T-helper 2 cell treated with Interferon-gamma antibody and Interleukin-4, amounts not matched to agents 5 μg/mL and 100 μg/mL, for 36 hours (primary cell): Measurements from ENCODE around the gene LOXHD1.
A peak's percentile ranks its signal among the peaks of the same experiment; 100 is the strongest.

Experiments used
- DNase-seq: peaks from one replicate; pipeline ENCODE4 v3.0.0; 2021; ENCODE audit warnings: low spot score
- H3K27ac Mint-ChIP-seq: one replicate; pipeline ENCODE4 v1.8.0; 2021; ENCODE audit warnings: mild to moderate bottlenecking, mixed read lengths
- H3K27me3 Mint-ChIP-seq: one replicate; pipeline ENCODE4 v1.8.0; 2021; ENCODE audit warnings: low read depth, mixed read lengths
- H3K36me3 Mint-ChIP-seq: one replicate; pipeline ENCODE4 v1.8.0; 2021; ENCODE audit warnings: low read depth, mixed read lengths
- H3K4me1 Mint-ChIP-seq: one replicate; pipeline ENCODE4 v1.8.0; 2021; ENCODE audit warnings: low read depth, mixed read lengths
- H3K4me3 Mint-ChIP-seq: one replicate; pipeline ENCODE4 v1.8.0; 2022; ENCODE audit warnings: mild to moderate bottlenecking, moderate library complexity, mixed read lengths
- H3K9me3 Mint-ChIP-seq: one replicate; pipeline ENCODE4 v1.8.0; 2021; ENCODE audit warnings: mixed read lengths

LOXHD1 gene

DNA sequence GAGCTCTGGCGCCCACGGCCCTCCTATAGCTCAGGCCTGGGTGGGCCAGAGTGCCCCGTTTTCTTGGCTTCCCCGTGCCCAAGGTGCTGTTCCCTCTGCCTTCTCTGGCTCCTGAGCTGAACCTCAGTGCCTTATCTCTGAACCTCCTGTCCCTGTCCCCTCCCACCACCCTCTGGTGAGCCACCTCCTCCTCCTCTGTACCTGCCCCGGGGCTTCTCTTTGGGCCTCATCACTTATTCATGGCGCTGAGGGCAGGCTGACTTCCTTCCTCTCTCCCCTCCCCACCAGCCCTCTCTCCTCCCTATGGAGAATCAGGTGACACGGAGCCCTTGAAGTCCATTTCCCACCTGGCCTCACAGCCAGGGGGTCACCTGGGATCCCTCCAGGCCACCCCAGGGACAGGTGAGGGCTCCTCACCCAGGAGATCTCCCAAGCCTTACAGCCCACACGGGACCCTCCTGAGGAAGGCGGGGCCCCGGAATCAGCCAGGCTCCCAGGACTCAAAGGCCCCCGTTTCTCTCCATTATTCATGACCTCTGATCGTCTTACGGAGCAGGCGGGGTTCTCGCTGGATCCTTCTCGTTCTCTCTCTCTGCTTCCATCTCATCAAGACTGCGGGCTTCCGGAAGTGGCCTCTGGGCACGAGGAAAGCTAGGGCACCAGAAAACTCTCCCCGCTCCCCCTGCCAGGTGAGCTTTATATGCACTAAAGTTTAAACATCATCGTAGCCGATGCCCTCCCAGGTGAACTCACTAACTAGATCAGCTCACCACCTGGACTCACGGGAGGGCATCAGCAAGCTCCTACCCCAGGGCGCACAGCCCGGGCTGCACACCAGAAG, at the start of gene LOXHD1:
Gene LOXHD1, minus strand, starts transcription at position 106 of the 841 bp plus-strand sequence. CDS start 187 bp downstream, outside the sequence.
- Mint-ChIP-seq H3K4me3 (no peak within 1 kb of the TSS), H3K9me3 (no peaks in the 10 kb centered on the region), H3K27ac (no peak within 1 kb of the TSS), H3K36me3 (no peaks in the 10 kb centered on the region), H3K4me1 (no peaks in the 10 kb centered on the region), H3K27me3 (peaks cover 6% of the 10 kb centered on the region)
- DNase-seq = no peak

DNA sequence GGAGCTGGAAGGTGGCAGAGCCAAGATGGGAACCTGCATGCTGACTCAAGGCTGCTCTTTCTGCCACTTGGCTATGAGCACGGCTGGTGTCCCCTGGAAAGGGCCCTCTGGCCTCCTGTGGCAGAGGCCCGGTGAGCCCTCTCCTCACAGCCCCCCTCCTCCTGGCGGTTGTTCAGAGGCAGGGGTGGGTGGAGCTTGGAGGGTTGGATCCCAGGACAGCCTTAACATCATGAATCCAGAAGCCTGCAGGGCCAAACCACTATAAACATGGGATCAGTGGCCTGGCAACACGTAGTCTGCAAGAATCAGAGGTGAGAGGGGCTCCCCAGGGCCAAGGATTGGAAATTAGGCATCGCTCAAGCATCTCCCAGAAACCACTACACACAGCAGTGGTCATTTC, 48.5 kb upstream of the LOXHD1 start:
- no peaks in the 10 kb centered on the region for H3K9me3 Mint-ChIP-seq
- DNase-seq = no peak
- no peak overlapping the region for H3K4me3 Mint-ChIP-seq
- no peaks in the 10 kb centered on the region for H3K4me1 Mint-ChIP-seq
- H3K27me3 Mint-ChIP-seq = no peaks in the 10 kb centered on the region
- no peak overlapping the region for H3K27ac Mint-ChIP-seq
- no peaks in the 10 kb centered on the region for H3K36me3 Mint-ChIP-seq

GRCh38 chr18:46704816-46705215, 47.8 kb upstream of the LOXHD1 start:
- H3K9me3 Mint-ChIP-seq = no peaks in the 10 kb centered on the region
- no peak for DNase-seq
- H3K4me3 Mint-ChIP-seq = no peak overlapping the region
- no peaks in the 10 kb centered on the region for H3K27me3 Mint-ChIP-seq
- no peaks in the 10 kb centered on the region for H3K36me3 Mint-ChIP-seq
- H3K4me1 Mint-ChIP-seq = no peaks in the 10 kb centered on the region
- H3K27ac Mint-ChIP-seq = no peak overlapping the region

GRCh38 chr18:46704189-46704588, 47.2 kb upstream of the LOXHD1 start:
- H3K27me3 Mint-ChIP-seq = no peaks in the 10 kb centered on the region

DNA sequence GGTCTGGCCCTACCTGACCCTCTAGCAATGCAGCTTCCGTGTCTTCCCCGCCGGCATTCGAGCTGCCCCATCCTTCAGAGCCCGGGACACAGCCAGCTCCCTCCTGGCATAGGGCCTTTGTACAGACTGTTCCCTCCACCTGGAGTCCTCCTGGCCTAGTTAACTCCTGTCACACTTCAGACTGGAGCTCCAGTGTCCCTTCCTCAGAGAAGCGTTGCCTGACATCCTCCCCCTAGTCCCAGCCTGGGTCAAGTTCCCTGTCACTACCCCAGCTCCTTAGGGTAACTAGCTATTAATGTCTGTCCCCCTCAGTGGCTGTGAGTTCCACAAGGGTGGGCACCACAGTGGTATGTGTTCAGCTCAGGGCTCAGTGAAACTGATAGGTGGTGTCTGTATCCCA, 45.5 kb upstream of the LOXHD1 start:
- peaks cover 8% of the 10 kb centered on the region for H3K9me3 Mint-ChIP-seq
- no peaks in the 10 kb centered on the region for H3K4me1 Mint-ChIP-seq
- no peak overlapping the region for H3K27ac Mint-ChIP-seq
- no peak overlapping the region for H3K4me3 Mint-ChIP-seq
- no peak for DNase-seq
- no peaks in the 10 kb centered on the region for H3K36me3 Mint-ChIP-seq
- H3K27me3 Mint-ChIP-seq = peaks cover 3% of the 10 kb centered on the region

More at GRCh38 chr18:46704189-46704588, 47.2 kb upstream of the LOXHD1 start:
- Mint-ChIP-seq H3K36me3 (no peaks in the 10 kb centered on the region), H3K27ac (no peak overlapping the region), H3K9me3 (no peaks in the 10 kb centered on the region), H3K4me3 (no peak overlapping the region), H3K4me1 (no peaks in the 10 kb centered on the region)
- no peak for DNase-seq

GRCh38 chr18:46700066-46700824, 43.2 kb upstream of the LOXHD1 start:
- no peak overlapping the region for H3K27ac Mint-ChIP-seq
- H3K36me3 Mint-ChIP-seq = no peaks in the 10 kb centered on the region
- H3K4me3 Mint-ChIP-seq = no peak overlapping the region

DNA sequence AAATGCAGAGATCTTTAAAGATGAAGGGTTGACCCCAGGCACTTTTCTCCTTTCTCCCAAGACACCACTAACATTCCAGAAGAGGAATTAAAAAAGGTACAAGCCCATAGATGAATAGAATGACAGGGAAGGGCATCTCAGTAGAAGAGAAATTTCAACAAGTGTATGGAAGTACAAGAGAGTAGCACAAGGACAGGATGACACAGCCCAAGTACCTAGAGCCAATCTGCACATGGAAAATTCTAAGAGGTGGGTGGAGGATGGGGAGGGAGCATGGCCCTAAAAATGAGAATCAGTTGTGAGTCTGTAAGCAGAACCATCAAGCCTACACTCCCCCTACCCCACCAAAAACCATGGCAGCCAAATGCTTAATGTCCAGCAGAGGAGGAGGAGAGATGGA, 39.7 kb upstream of the LOXHD1 start:
- Mint-ChIP-seq H3K36me3 (no peaks in the 10 kb centered on the region), H3K4me3 (no peak overlapping the region), H3K27ac (no peak overlapping the region), H3K4me1 (no peaks in the 10 kb centered on the region), H3K9me3 (peaks cover 8% of the 10 kb centered on the region), H3K27me3 (peaks cover 6% of the 10 kb centered on the region)
- DNase-seq = no peak

More at GRCh38 chr18:46700066-46700824, 43.2 kb upstream of the LOXHD1 start:
- DNase-seq = no peak
- H3K9me3 Mint-ChIP-seq = peaks cover 8% of the 10 kb centered on the region
- no peaks in the 10 kb centered on the region for H3K4me1 Mint-ChIP-seq
- peaks cover 3% of the 10 kb centered on the region for H3K27me3 Mint-ChIP-seq

GRCh38 chr18:46696268-46696667, 39.2 kb upstream of the LOXHD1 start:
- H3K27ac Mint-ChIP-seq = no peak overlapping the region
- H3K4me3 Mint-ChIP-seq = no peak overlapping the region
- no peak for DNase-seq
- H3K9me3 Mint-ChIP-seq = peaks cover 8% of the 10 kb centered on the region
- H3K4me1 Mint-ChIP-seq = no peaks in the 10 kb centered on the region
- no peaks in the 10 kb centered on the region for H3K36me3 Mint-ChIP-seq
- H3K27me3 Mint-ChIP-seq = peaks cover 6% of the 10 kb centered on the region

DNA sequence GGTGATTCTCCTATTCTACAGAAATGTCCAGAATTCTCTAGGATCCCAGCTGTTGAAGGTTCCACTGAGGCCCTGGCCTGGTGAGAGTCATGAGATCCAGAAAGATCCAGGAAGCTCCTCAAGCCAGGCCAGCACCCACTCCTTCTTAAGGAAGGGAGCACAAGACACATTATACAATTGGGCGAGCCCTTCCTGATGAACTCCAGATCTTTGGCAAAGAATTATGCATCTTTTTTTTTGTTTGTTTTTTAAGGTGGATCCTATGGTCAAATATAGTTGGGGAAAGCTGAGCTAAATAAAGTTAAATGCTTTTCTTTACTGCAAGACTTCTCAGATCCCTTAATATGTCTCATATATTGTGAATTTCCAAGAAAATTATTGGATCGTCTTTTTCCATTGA, 37.0 kb upstream of the LOXHD1 start:
- Mint-ChIP-seq H3K27ac (no peak overlapping the region), H3K36me3 (no peaks in the 10 kb centered on the region), H3K4me1 (no peaks in the 10 kb centered on the region), H3K9me3 (peaks cover 8% of the 10 kb centered on the region), H3K27me3 (peaks cover 6% of the 10 kb centered on the region), H3K4me3 (no peak overlapping the region)
- DNase-seq = no peak

DNA sequence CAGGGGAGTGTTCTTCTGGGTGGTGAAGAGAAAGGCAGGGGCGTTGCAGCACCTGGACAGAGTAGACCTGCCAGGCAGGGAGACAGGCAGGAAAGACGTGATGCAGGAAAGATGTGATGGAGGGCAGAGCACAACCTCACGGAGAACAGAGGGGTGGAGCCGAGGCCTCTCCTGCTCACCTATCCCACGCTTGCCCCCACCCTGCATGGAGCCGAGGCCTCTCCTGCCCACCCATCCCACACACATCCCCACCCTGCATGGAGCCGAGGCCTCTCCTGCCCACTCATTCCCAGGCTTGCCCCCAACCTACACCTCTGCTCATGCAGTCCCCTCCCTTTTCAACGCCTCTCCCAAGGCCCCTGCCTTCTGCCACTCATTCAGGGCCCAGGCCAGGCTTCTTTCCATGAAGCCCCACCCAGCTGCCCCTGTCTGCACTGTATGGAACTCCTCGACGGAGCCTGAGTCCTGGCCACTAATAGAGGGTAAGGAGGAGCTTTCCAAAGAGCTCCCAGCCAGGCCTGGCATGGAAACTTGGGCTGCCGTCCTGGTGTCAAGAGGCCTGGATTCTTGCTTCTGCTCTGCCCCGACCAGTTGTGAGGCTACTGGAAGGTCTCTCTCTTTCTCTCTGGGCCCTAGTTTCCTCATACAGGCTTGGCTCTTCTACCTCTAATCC, 32.0 kb upstream of the LOXHD1 start:
- no peaks in the 10 kb centered on the region for H3K9me3 Mint-ChIP-seq
- DNase-seq = no peak
- H3K4me1 Mint-ChIP-seq = no peaks in the 10 kb centered on the region
- no peak overlapping the region for H3K4me3 Mint-ChIP-seq
- peaks cover 3% of the 10 kb centered on the region for H3K27me3 Mint-ChIP-seq
- H3K27ac Mint-ChIP-seq = no peak overlapping the region
- no peaks in the 10 kb centered on the region for H3K36me3 Mint-ChIP-seq

GRCh38 chr18:46686186-46686585, 29.2 kb upstream of the LOXHD1 start:
- H3K27me3 Mint-ChIP-seq = no peaks in the 10 kb centered on the region
- H3K36me3 Mint-ChIP-seq = no peaks in the 10 kb centered on the region
- H3K27ac Mint-ChIP-seq = no peak overlapping the region
- no peaks in the 10 kb centered on the region for H3K4me1 Mint-ChIP-seq
- no peak for DNase-seq
- H3K9me3 Mint-ChIP-seq = no peaks in the 10 kb centered on the region
- no peak overlapping the region for H3K4me3 Mint-ChIP-seq

DNA sequence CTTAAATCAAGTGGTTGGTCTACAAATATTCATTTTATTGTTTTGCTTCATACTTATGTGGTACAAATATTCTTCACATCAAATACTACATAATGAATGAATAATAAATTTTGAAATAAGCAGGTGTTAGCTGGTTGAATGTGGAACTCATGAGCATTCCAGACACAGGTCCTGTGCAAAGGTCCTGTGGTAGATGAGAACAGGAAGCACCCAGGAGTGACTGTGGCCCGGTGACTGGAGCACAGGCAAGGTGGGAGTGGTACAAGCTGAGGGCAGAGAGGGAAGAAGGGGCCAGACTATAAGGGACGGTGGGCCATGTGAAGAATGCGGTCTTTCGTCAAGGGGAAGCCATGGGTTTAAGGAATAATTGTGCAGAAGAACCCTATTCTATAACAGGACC, 26.2 kb upstream of the LOXHD1 start:
- Mint-ChIP-seq H3K27ac (peak overlapping the region; percentile 37), H3K9me3 (no peaks in the 10 kb centered on the region)

GRCh38 chr18:46680784-46681695, 24.0 kb upstream of the LOXHD1 start:
- H3K4me1 Mint-ChIP-seq = no peaks in the 10 kb centered on the region
- no peak for DNase-seq
- no peaks in the 10 kb centered on the region for H3K27me3 Mint-ChIP-seq
- H3K4me3 Mint-ChIP-seq = no peak overlapping the region
- H3K36me3 Mint-ChIP-seq = no peaks in the 10 kb centered on the region
- H3K27ac Mint-ChIP-seq = no peak overlapping the region
- H3K9me3 Mint-ChIP-seq = no peaks in the 10 kb centered on the region

More for the DNA sequence above, 26.2 kb upstream of the LOXHD1 start:
- H3K4me1 Mint-ChIP-seq = no peaks in the 10 kb centered on the region
- no peak for DNase-seq
- no peak overlapping the region for H3K4me3 Mint-ChIP-seq
- H3K27me3 Mint-ChIP-seq = no peaks in the 10 kb centered on the region
- no peaks in the 10 kb centered on the region for H3K36me3 Mint-ChIP-seq
